ENCODE data around the gene FOXL2NB.

- TF ChIP-seq CTCF (IDR thresholded peaks at IDR 0.05; ENCODE audit: low read depth, low read length) (no peak), EZH2phosphoT487 (IDR thresholded peaks at IDR 0.05; ENCODE audit: low read depth) (no peak)
Observed at GRCh38 chr3:138949002-138949418, 2.0 kb downstream of the FOXL2NB start.
